OCI-M2 (cell line): ENCODE measurements around the gene CTBP2.

ENCODE experiments used
- DNase-seq: peaks from one replicate; lab custom pipeline; 2025; ENCODE audit not compliant: unreplicated experiment; lab: John Stamatoyannopoulos, UW

Gene CTBP2

GRCh38 chr10:125106586-125106985 is 53.8 kb downstream of the CTBP2 start:
- DNase-seq = no peak

DNA sequence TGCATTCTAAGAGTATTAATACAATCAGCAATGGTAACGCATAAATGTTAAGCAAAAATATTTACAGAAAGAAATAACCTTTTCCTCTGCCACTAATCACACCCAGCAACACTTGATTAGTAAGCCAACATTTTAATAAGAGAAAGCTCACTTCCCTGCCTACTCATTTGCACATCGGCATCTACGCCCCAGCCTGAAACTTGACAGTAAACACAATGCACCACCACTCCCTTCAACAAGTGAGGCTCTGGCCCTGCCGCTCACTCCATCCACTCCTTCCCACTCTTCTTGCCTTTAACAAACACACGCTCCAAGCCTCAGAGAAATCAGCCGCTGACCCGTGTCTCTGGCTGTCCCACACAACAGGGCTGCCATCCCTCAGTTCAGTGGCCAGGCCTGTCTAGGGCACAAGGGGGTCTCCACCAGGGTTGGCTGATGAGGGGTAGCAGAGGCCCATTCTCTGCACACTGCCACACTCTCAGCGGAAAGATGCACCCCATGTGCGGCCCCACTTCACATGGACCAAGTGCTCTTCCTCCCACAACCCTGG is 54.6 kb downstream of the CTBP2 start:
- DNase-seq = no peak

- no peak for DNase-seq
These were observed 55.2 kb downstream of the CTBP2 start for GRCh38 chr10:125105155-125105554.

- no peak for DNase-seq
These were observed 55.8 kb downstream of the CTBP2 start for GRCh38 chr10:125104559-125104958.

GRCh38 chr10:125103924-125104323 is 56.4 kb downstream of the CTBP2 start:
- DNase-seq = no peak

DNA sequence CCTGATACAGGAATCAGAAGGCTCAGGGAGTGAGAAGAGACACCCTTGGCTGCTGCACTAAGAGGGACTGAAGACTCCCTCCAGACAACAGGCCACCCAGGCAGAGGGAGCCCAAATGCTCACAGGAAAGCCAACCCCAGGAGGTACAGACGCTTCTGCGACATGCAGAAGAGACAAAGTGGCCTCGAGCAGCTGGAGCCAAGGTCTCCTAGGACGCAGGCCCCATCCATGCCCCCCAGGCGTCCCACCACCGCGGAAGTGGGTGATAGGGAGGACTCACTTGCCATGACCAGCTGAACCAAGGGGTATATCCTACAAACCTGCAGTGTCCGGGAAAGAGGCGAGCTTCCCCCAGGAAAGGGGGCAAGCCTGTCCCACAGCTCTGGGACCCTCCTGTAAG is 56.9 kb downstream of the CTBP2 start:
- DNase-seq = no peak

GRCh38 chr10:125102821-125103220 is 57.5 kb downstream of the CTBP2 start:
- DNase-seq = no peak

- no peak for DNase-seq
These were observed 58.1 kb downstream of the CTBP2 start for GRCh38 chr10:125102246-125102645.

GRCh38 chr10:125101581-125101980 is 58.8 kb downstream of the CTBP2 start:
- DNase-seq = no peak

- no peak for DNase-seq
These were observed 59.3 kb downstream of the CTBP2 start for GRCh38 chr10:125101049-125101448.

DNA sequence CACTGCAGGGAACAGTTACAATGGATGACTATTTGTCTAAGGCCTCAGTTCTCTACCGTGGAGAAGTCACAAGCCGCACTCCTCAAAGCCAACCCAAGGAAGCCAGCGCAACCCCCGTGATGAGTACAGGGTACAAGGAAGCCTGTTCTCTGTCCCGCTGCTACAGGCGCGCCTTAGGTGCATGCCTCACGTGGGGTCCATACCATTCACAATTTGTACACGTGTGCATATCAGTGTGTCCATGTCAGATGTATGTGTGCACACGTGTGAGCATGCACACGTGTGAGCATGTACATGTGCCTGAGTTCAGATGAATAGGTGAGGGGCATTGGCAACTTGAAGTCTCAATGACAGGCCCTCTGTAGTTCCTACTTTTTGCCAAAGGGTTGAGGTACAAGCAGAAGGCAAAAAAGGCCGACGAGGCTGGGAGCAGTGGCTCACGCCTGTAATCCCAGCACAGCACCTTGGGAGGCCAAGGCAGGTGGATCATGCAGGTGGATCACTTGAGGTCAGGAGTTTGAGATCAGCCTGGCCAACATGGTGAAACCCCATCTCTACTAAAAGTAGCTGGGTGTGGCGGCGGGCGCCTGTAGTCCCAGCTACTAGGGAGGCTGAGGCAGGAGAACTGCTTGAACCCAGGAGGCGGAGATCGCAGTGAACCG is 62.8 kb downstream of the CTBP2 start:
- no peak for DNase-seq

DNA sequence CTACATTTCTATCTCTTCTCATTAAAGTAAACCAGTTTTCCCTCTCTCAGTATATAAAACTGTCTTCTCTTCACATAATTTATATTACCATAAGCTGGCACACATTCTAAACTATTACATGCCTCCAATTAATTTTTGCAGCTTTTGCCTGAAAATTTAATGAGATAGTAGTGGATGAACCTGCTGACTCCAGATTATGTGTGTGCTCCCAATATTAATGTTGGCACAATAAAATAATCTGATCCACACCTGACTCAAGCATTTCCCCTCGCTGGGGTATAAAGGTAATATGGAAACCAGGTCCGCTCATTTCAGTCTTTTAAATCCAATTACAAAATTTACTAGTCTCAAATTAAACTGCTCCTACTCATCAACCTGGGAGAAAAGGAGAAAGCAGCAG is 63.4 kb downstream of the CTBP2 start:
- no peak for DNase-seq

GRCh38 chr10:125096371-125096770 is 64.0 kb downstream of the CTBP2 start:
- DNase-seq = no peak

- no peak for DNase-seq
These were observed 64.6 kb downstream of the CTBP2 start for GRCh38 chr10:125095776-125096175.

DNA sequence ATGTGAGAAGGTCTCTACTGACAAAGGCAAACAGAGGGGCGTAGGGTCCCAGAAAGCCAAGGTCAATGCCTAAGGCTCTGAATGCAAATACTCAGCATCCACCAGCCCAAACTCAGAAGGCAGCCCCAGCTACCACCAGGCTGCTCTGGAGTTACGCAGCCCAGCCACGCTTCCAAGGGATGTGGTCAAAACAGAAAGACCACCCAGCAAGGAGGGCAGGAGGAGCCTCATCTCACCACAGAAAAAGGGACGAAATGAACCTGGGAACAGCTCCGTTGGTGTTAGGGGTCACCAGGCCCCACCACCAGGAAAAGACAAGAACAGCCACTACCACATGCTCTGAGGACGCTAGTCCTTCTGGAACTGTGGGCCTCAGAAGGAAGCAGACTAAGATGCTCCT is 65.1 kb downstream of the CTBP2 start:
- no peak for DNase-seq

- DNase-seq = no peak
These were observed 65.6 kb downstream of the CTBP2 start for GRCh38 chr10:125094806-125095205.

DNA sequence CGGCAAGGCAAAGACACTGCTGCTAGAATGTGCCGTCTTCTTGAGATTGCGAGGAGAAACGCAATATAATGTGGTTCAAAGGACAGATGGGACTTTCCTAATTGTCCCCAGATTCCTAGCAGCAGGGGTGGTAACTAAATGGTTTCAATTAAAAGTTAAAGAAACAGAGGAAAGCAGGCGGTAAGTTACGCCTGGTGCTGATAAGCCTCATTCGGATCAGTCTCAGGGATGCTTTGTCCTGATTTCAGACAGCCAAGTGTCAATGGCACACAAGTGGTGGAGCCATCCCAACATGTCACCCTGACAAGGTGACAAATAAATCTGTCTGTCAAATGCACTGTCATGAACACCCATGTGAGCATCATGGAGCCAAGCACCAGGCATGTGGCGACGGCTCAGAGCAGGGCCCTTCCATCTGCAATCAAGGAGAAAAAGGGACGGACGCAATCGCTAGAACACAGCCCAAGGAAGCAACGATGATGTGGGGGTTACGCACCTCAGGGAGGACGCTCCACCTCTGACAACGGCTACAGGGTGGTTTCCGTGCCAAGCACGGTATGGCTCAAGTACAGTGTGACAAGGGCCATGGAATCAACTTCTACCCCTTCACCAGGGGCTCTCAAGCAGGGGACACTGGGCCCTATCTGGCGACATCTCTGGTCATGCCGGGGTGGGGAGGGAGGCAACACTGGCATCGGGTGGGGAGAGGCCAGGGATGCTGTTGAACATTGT is 66.2 kb downstream of the CTBP2 start:
- DNase-seq = no peak

DNA sequence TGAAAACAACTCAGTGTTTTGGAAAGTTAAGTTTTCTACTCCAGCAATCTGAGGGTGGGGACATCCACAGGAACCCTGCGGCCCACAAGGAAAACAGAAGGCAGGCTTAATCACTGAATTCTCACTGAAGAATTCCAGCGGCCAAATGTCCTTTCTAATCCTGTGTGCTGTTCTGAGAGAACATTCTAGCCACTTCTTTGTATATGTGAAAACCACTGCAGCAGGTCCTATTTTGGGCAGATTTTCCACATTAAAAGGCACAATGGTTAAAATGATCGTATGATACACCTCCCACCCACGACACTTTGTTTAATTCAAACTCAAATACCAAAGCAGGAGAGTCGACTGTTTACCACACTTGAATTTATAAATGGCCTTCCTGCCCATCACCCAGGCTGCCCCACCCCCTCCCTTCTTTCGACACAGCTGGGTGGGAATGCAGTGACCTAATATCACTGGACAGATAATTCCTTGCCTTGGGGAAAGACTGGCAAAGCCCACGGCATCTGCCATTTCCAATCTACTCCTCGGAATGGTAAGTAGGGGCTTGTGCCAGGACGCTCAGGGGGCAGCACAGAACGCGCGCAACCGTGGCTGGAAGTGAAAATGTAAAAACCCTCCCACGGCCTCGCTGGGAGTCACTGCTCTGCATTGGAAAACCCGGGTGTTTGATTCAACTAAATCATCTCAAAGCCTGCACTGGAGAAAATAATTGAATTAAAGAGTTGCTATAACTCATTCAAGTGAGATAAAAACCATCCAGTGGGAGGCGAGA is 67.0 kb downstream of the CTBP2 start:
- no peak for DNase-seq

DNA sequence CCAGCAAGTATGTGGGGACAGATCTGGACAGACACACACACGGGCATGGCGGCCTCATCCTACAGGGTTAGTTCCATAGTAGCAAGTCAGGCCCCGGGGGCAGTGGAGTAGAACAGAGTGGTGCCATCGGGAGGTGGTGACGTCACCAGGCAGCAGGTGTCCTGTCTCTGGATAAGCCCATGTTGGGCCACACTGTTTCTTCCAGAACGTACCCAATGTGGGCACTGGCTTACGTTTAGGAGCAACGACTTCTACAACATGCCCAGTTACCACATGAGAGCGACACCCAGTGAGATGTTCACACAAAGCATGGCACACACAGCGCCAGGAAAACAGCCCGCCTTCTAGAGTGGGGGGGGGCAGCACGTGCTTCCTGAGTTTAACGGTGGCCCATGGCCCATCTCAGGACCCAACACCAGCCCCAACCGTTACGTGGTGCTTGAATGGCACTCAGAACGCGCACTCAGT is 67.8 kb downstream of the CTBP2 start:
- DNase-seq = no peak

DNA sequence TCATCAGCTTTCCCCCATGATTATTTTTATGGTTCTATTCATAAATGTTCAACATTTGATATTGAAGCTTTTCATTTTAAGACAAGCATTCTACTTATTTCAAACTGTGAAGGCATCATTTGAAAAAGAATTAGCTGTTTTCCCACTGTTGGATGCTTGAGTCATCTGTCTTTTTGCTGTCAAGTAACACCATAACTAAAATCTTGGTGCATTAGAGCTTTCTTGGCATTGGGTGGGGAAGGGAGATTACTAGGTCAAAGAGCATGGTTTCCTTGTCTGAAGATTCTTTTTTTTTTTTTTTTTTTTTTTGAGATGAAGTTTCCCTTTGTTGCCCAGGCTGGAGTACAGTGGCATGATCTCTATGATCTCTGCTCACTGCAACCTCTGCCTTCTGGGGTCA is 68.5 kb downstream of the CTBP2 start:
- DNase-seq = no peak

DNA sequence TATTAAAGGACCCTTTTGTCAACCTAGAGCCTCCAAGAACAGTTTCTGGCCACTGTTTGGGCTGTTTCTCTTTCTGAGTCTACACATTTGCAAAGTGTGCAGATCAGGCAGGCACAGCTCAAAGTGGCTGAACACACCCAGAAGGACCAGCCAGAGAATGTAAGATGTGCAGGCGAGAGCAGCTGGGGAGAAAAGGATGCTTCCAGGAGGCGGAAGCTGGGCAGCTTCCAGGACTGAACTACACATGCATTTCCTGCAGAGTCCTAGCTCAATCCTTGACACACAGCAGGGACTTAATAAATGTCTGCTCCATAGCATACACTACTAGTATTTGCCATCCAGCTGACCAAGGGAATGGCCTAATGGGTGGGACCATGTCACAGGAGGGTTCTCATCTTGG is 70.9 kb downstream of the CTBP2 start:
- no peak for DNase-seq

GRCh38 chr10:125087897-125088215 is 72.5 kb downstream of the CTBP2 start:
- DNase-seq = no peak
